Measurements from ENCODE around the gene EEA1. TPM values are rescaled to one million over a fixed set of nuclear protein-coding genes. Genes with fewer than 3 reads are reported as not detected.
A peak's percentile ranks its signal among the peaks of the same experiment; 100 is the strongest.

Gene EEA1
- total RNA-seq, 1 donor from 2014 or later, result 41.8 TPM

DNA sequence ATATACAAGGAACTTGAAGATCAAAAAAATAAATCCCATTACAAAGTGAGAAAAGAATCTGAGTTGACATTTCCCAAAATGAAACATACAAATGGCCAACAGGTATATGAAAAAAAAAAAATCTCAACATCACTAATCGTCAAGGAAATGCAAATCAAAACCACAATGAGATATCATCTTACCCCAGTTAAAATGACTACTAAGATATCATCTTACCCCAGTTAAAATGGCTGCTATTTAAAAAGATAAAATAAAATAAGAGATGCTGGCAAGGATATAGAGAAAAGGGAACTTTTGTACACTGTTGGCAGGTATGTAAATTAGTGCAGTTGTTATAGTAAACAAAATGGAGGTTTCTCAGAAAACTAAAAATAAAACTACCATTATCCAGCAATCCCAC lies 181.9 kb downstream of the EEA1 start:
- no peaks in the 10 kb centered on the region for H3K27me3 Mint-ChIP-seq (ENCODE audit: low read depth)
- no peaks in the 10 kb centered on the region for H3K9me3 Mint-ChIP-seq (ENCODE audit: low read depth)
- TF ChIP-seq, protein P1, sequence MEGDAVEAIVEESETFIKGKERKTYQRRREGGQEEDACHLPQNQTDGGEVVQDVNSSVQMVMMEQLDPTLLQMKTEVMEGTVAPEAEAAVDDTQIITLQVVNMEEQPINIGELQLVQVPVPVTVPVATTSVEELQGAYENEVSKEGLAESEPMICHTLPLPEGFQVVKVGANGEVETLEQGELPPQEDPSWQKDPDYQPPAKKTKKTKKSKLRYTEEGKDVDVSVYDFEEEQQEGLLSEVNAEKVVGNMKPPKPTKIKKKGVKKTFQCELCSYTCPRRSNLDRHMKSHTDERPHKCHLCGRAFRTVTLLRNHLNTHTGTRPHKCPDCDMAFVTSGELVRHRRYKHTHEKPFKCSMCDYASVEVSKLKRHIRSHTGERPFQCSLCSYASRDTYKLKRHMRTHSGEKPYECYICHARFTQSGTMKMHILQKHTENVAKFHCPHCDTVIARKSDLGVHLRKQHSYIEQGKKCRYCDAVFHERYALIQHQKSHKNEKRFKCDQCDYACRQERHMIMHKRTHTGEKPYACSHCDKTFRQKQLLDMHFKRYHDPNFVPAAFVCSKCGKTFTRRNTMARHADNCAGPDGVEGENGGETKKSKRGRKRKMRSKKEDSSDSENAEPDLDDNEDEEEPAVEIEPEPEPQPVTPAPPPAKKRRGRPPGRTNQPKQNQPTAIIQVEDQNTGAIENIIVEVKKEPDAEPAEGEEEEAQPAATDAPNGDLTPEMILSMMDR (IDR thresholded peaks at IDR 0.05), result no peak
- DNase-seq (ENCODE audit: low spot score), result no peak
- H3K4me1 Mint-ChIP-seq (ENCODE audit: low read depth), result peaks cover 22% of the 10 kb centered on the region
- no peak overlapping the region for H3K4me3 Mint-ChIP-seq (ENCODE audit: unreplicated experiment)
- peak overlapping the region; percentile 93 for H3K27ac Mint-ChIP-seq (ENCODE audit: unreplicated experiment)
- no peaks in the 10 kb centered on the region for H3K36me3 Mint-ChIP-seq (ENCODE audit: low read depth)

DNA sequence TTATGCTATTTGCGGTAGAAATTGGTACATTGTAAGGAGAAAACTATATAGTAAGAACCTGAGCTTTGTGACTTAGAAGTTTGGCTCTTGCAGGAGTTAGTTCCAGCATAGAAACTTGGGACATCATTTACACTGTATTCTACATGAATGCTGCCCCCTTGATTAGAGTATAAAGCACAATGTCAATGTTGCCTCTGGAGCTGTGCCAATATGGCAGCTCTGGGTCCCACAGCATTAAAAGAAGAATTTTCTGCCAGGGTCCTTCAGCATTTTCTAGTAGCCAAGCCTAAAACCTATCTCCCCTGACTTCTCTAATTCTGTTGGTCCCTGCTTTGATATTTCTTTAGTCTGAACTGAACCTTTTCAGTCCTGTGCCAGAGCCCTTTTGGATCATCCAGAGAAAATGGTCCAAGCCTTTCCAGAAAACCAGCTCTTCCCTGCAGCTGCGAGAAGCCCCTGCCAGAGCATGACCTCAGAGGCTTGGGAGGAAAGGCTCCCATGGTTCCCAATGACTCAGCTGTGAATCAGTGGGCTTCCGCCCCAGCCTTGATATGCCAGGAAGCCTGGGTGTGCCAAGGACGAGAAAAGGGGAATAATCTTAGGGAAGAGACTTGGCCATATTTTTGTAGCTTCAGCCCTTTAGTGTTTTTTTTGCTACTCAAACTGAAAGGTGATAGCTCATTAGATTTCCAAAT lies 183.1 kb downstream of the EEA1 start:
- Mint-ChIP-seq H3K27me3 (ENCODE audit: low read depth) (no peaks in the 10 kb centered on the region), H3K4me3 (ENCODE audit: unreplicated experiment) (no peak overlapping the region), H3K36me3 (ENCODE audit: low read depth) (no peaks in the 10 kb centered on the region), H3K9me3 (ENCODE audit: low read depth) (no peaks in the 10 kb centered on the region), H3K27ac (ENCODE audit: unreplicated experiment) (peak overlapping the region; percentile 93), H3K4me1 (ENCODE audit: low read depth) (peaks cover 22% of the 10 kb centered on the region)
- no peak for DNase-seq (ENCODE audit: low spot score)
- TF ChIP-seq, protein P1 (IDR thresholded peaks at IDR 0.05), result peak; percentile 9

DNA sequence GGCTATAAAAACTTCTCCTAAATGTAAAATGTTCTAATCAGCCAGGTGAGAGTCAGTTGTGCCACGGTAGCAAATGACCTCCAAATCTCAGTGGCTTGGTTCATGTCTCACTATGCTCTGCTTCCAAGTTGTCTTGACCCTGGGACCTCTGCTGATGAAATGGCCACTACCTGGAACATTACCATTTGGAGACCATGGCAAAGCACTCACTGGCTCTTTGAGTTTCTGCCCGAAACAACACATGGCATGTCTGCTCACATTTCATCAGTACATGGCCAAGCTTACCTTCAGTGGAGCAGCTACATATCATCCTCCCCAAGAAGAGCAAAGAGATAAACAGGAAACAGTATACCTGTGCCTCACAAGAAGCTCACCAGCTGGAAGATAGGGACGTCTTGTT lies 186.1 kb downstream of the EEA1 start:
- Mint-ChIP-seq H3K36me3 (ENCODE audit: low read depth) (no peaks in the 10 kb centered on the region), H3K9me3 (ENCODE audit: low read depth) (no peaks in the 10 kb centered on the region), H3K27ac (ENCODE audit: unreplicated experiment) (no peak overlapping the region), H3K27me3 (ENCODE audit: low read depth) (no peaks in the 10 kb centered on the region), H3K4me1 (ENCODE audit: low read depth) (peaks cover 22% of the 10 kb centered on the region), H3K4me3 (ENCODE audit: unreplicated experiment) (no peak overlapping the region)
- TF ChIP-seq, protein P1 (IDR thresholded peaks at IDR 0.05), result no peak
- DNase-seq (ENCODE audit: low spot score), result no peak

DNA sequence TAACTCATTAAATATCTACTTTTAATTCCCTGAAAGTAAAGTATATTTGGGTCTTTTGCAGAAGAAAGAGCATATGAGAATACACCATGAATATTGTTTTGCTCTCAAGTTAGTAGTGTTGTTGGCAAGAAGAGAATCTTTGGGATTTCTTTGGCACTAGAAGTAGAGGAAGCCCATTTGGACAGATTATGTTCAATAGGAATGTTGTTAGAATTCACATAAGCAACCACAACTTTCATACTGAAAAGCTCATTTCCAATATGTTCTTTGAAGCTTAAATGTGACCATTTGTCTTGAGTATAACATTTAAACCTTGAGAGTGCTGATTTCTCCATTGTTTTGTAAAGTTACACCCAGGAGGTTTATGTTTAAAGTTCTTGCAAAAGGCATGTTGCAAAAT lies 188.7 kb downstream of the EEA1 start:
- no peak for DNase-seq (ENCODE audit: low spot score)
- H3K27me3 Mint-ChIP-seq (ENCODE audit: low read depth), result no peaks in the 10 kb centered on the region
- H3K9me3 Mint-ChIP-seq (ENCODE audit: low read depth), result no peaks in the 10 kb centered on the region
- no peak overlapping the region for H3K27ac Mint-ChIP-seq (ENCODE audit: unreplicated experiment)
- TF ChIP-seq, protein P1 (IDR thresholded peaks at IDR 0.05), result no peak
- no peaks in the 10 kb centered on the region for H3K36me3 Mint-ChIP-seq (ENCODE audit: low read depth)
- peaks cover 5% of the 10 kb centered on the region for H3K4me1 Mint-ChIP-seq (ENCODE audit: low read depth)
- no peak overlapping the region for H3K4me3 Mint-ChIP-seq (ENCODE audit: unreplicated experiment)

DNA sequence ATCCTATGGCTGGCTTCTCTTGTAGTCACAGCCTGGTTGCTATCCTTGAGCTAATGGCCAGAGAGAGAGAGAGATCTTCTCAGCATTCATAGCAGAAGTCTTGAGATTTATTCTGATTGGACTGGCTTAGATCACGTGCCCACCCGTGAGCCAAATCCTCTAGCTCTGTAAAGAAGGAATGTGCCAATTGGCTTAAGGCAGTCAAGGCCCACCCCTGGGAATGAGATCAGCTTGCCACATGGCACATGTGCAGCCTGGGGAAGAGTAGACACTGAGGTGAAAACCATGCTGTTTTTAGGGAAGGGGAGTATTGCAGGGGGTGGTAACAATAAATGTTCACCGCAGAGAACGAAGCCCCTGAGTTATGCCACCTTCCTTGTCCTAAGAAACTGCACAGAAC lies 190.0 kb downstream of the EEA1 start:
- Mint-ChIP-seq H3K36me3 (ENCODE audit: low read depth) (peaks cover 3% of the 10 kb centered on the region), H3K4me1 (ENCODE audit: low read depth) (peaks cover 11% of the 10 kb centered on the region), H3K9me3 (ENCODE audit: low read depth) (peaks cover 4% of the 10 kb centered on the region), H3K27ac (ENCODE audit: unreplicated experiment) (no peak overlapping the region), H3K4me3 (ENCODE audit: unreplicated experiment) (no peak overlapping the region), H3K27me3 (ENCODE audit: low read depth) (no peaks in the 10 kb centered on the region)
- DNase-seq (ENCODE audit: low spot score), result no peak
- TF ChIP-seq, protein P1 (IDR thresholded peaks at IDR 0.05), result no peak
